HL-60/S4 treated with phorbol 12-myristate 13-acetate at 8.2 ng/mL for 4 days and 3 days (cell line): ENCODE data around the gene CD300C.
"Not testable (repeated sequence)": the region's sequence is repeated elsewhere in the genome, so short reads cannot be mapped to it uniquely, and the experiment has no call there.

Experiments
- in situ Hi-C: fragments of 300-500 bp; cut with MboI; formaldehyde crosslinking; loops from 2 replicates; pipeline ENCODE4 v1.15.0; 2022; ENCODE audit warnings: low sequenced_read_pairs

CD300C gene

DNA sequence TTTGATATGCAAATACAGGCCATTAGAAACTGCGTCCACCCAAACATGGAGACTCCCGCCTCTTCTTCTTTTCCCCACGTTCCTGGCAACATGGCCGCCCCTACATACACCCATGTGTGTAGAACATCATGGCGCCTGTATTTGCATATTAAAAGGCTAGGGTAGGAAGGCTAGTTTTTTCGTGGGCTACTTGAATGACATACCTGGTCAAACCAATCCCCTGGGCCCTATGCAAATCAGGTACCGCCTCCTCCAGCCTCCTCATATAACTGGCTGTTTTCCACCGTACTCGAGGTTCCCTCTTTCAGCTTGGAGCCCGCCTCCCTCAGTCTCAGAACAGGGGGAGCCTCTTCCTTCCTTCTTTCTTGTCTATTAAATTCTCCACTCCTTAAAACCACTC lies 13.8 kb downstream of the CD300C start:
- in situ Hi-C loops = no loop called here

DNA sequence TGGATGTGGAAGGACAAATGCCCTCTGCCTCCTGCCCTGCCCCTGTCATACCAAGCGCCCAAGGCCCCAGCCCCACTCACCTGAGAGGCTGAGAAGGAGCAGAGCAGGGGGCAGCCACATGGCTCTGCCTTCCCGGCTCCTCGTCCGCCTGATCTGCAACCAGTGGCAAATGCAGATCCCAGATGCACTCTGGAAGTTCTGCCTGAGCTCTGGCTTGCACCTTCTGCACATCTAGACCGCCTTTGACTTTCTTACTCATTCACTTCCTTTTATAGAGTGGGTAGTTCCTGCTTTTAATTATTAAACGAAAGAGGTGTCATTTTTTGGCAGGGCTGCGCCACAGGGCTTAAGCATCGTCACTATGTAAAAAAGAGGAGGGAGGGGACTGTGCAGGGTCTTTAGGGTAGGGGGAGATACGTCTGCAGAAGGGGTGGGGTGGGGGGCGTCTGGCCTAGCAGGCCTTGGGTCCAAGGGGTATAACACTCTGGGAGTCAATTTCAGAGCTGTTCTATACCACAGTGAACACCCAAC lies 14.6 kb downstream of the CD300C start, which contains the start of gene CD300LB:
Gene CD300LB (minus strand): TSS at position 245 of the 531 bp plus-strand sequence. CDS start 125 bp downstream, at position 120.
- in situ Hi-C loops = no loop called here

DNA sequence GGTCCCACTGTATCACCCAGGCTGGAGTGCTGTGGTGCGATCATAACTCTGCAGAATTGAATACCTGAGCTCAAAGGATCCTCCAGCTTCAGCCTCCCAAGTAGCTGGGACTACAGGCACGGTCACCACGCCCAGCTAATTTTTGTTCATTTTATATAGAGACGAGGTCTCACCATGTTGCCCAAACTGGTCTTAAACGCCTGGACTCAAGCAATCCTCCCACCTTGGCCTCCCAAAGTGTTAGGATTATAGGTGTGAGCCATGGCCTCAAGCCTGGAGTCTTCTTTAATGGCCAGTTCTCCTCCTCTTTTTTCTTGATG lies 15.1 kb downstream of the CD300C start:
- in situ Hi-C loops = no loop called here

DNA sequence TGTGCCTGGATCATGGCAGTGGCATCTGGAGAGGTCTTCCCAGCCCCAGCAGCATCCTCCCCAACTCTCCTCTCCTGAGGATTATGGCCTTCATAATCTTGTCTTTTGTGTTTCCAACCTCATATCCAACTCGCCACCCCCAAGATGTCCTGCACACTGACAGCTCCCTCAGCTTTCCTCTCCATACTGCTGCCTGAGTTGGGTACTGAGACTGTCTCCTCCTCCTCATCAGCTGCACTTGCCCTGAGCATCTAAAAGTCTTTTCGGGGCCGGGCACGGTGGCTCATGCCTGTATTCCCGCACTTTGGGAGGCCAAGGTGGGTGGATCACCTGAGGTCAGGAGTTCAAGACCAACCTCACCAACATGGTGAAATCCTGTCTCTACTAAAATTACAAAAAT lies 16.7 kb downstream of the CD300C start:
- in situ Hi-C loops = no loop called here

DNA sequence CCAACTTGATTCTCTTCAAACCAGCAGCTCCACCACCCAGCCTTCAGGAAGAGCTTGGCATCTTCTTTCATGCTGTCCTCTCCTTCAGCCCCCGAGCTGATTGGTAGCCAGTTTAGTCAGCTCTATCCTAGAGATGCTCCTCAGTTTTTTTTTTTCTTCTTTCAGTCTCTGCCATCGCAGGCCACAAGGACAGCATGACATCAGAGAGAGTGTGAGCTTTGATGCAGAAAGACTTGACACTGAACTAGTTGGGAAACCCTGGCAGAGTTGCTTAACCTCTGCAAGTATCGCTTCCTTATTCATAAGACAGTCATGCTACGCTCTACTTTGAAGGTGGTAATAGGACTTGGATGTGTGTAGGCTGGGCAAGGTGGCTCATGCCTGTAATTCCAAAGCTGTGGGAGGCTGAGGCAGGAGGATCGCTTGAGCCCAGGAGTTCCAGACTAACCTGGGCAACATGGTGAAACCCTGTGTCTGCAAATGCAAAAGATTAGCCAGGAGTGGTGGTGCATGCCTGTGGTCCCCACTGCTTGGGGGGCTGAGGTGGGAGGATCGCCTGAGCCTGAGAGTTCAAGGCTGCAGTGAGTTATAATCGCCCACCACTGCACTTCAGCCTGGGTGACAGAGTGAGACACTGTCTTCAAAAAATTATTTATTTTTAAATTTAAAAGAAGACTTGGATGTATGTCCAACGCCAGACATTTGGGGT lies 17.3 kb downstream of the CD300C start:
- in situ Hi-C loops = no loop called here

DNA sequence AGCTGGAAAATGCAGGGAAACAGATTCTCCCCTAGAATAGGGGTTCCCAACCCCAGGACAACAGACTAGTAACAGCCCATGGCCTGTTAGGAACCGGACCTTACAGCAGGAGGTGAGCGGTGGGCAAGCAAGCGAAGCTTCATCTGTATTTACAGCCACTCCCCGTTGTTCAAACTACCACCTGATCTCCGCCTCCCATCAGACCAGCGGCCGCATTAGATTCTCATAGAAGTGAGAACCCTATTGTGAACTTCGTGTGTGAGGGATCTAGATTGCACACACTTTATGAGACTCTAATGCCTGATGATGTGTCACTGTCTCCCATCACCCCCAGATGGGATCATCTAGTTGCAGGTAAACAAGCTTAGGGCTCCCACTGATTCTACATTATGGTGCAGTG lies 18.2 kb downstream of the CD300C start:
- in situ Hi-C loops = no loop called here

DNA sequence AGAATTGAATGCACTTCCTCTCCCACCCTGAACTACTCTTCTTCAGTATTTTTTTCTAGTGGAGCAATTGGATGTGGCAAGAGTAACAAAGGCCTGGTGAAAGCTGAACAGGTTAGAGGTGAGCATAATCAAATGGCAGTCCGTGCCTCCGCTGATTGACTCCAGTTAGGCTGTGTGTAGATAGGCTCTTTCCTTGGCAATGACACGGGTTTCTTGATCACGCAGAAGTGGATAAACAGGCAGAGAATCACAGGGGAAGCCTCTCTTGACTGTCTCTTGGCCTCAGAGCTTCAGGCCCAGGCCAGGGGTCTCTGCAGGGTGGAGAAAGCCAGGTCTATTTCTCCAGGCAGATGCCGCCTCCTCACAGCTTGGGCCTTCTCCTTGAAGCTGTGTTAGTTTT lies 18.8 kb downstream of the CD300C start:
- in situ Hi-C loops = no loop called here

DNA sequence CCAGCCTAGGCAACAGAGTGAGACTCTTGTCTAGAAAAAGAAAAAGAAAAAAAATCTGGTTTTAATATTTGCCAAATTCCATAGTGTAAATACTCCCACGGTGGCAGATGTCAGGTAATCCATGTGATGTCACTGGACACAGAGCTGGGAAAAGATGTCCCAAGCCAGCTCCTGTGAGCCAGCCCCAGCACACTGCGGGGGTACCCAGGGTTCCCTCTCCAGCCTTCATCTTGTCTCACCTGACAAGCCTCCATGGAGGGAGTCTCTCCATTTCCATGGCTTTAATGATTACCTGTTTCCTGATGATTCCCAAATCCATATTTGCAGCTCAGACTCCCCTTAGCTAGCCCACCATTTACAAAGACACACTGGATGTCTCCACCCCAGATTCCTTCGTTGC lies 19.2 kb downstream of the CD300C start:
- in situ Hi-C loops = no loop called here

DNA sequence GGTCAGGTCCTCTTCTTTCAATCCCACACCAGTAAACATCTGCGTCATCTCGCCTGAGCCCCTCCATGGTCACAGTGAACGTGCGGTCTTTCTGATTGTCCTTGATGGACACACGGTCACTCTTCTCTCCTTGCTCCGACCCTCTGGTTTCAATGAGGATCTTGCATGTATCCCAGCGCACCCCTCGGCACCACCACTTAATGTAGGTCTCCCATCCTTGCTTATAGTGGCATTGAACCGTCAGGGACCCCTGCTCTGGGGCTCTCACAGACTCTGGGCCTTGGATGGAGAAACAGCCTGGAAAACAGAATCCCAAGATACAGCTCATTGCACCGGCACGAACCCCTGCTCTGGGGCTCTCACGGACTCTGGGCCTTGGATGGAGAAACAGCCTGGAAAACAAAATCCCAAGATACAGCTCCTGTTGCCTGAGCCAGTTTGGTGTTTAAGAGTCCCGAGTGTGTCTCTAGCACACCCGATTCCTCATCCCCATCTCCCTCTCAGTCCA lies 20.1 kb downstream of the CD300C start:
- in situ Hi-C loops = no loop called here

DNA sequence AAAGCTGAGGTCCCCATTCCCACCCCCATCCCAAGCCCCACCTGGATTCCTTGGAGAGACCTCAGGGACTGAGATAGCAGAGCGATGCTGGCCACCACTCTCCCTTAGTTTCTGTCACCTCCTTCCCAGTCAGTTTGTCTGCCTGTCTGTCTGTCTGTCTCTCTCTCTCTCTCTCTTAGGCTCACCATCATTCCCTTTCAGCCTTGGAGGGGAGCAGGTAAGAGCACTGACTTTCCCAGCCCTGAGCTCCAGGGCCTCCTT lies 20.5 kb downstream of the CD300C start:
- in situ Hi-C loops = no loop called here

DNA sequence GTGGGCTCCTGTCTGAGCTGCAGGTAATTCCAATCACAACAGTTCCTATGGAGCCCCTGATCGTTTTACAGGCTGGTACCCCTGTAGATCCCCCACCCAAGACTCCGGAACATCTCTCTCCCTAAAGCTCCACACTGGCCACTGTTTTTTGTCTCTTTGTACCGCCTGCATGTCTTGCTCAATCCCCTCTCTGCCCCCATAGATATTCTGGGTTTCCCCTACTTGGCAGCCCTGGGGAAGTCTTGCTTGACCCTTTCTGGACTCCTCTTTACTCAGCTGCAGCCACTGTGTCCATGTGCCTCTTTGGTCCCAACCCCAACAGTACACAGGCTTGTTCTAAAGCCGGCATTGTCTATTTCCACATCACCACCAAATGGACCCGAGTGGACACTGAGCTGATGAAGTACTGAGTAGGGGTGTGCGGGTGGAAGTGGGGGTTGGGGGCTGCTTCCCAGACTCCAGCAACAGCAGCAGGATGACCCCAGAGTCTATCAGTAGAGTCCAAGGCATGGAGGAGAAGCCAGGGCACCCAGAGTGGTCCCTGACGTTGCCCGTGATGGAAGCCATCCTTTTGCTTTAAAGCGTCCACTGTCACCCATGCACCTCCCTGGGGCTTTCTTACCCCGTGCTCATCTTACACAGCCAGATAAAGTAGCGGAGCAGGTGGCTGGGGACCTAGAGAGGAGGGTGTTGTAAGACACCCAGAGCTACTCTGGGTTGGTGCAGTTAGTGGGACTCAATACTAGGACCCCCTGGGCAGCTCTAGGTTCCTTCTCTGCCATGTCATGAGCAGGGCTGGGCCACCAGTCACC lies 21.1 kb downstream of the CD300C start:
- in situ Hi-C loops = no loop called here

DNA sequence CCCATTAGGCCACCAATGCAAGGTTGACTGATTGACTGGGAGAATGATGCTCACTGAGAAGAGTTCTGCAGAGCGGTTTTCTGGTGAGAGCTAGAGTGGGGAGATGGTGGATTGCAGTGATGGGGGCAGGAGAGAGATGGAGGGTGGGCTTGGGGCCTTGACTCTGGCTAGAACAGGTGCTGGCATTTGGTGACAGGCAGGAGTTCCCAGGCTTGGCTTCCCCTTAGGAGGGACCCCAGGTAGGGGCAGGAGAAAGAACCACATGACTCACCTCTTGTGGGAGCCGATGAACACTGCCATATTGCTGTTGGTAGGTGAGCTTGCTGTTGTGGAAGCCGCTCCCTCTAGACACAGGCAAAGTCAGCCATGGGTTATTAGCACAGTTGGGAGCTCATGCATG lies 22.6 kb downstream of the CD300C start:
- in situ Hi-C loops = no loop called here

DNA sequence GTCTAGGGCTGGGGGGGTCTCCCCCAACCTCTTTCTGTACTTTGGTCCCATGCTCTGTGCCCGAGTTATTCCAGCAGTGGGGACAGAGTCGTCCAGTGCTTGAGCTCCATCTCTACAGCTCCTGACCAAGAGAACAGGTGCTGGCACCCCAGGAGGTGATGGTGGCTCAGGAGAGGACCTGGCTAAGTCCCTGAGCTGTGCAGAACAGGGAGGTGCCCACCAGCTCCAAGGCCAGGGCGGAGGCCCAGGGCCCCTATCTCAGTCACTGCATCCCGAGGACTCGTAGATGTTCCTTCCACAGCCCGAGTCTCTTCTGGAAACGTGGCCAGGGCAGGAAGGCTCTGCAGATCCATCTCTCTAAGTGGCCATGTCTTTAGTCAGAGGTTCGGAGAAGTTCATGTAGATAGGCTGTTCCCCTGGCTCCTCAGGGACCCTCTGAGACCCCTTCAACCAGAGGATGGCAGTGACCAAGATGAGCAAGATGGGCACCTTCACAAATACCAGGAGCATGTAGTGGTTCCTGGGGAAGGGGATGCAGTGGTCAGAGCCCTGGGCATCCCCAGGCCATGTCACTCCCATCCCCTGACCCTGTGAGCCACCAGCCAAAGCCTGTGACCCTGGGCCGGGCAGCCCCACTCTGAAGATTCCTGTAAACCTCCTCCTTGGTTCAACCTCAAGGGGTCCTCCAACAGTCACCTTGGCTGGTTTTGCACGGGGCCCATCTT lies 23.4 kb downstream of the CD300C start:
- in situ Hi-C loops = no loop called here

DNA sequence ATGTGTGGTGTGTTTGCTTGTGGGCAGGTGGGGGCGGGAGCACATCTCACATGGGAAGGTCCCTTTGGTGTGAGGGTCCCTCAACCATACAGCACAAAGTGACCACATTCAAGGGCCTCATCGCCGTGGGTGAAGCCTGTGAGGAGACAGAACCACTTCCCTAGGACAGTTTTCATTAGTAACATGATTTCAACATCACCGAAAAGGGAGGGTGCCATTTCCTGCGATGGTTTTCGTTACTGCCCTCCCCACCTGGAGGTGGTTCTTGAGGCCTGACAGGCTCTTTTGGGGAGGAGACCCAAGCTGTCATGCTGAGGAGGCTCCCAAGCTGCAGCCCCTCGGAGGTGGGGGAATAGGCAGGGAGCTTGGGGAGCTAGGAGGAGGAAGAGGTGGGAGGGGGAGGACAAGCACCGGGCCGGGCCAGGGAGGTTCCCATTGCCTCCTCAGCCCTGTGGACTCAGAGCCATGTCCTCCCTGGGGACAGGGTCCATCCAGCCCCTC lies 24.2 kb downstream of the CD300C start:
- in situ Hi-C loops = no loop called here

DNA sequence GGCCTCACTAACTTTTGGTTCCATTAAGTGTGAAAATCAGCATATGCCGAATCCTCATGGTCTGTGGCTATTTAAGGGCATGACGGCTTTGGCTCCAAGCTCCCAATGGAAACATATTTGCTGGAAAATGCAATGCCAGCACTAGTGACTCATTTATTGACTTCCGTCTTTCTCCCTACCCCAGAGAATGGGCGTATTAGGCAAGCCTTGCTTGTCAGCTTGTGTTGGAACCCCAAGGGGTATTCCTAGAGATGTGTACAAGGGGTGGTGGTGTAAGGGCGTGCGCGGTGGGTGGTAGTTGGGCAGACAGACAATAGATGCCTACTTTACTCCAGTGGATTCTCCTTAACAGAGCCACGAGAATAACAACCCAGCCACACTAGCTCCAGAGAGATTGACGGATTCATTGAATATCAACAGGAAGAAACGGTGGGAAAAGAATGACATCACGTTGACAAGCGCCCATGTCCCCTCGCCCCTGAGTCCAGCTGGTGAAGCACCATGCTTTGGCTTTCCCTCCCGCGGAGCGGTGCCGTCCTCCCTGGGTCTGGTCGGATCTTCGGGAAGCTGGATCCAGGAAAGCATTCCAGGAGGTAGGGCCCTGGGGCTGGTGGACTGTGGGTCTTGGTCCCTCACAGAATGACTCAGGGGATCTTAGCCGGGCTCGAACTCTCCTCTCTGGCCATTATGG lies 25.0 kb downstream of the CD300C start:
- in situ Hi-C loops = no loop called here

DNA sequence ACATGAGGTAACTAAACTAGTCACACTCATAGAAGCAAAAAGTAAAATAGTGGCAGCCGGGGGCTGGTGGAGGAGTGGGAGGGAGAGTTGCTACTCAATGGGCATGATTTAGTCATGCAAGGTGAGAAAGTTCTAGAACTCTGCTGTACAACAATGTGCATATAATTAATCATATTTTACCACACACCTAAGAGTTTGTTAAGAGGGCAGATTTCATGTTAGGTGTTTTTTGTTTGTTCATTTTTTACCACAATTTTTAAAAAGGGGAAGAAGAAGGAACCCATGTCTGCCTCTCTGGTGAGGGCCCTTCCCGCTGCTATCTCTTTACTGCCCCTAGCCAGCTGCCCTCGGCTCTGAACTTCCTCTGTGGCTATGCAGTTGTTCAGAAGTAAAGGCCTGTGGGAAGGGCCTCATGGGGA lies 25.9 kb downstream of the CD300C start:
- in situ Hi-C loops = no loop called here

DNA sequence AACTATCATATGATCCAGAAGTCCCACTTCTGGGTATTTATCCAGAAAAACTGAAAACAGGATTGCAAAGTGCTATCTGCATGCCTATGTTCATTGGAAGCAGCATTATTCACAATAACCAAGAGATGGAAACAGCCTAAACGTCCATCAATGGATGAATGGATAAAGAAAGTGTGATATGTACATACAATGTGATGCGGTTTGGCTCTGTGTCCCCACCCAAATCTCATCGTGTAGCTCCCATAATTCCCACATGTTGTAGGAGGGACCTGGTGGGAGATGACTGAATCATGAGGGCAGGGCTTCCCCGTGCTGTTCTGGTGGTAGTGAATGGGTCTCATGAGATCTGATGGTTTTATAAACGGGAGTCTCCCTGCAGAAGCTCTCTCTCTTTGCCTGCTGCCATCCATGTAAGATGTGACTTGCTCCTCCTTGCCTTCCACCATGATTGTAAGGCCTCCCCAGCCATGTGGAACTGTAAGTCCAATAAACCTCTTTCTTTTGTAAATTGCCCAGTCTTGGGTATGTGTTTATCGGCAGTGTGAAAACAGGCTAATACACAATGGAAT lies 27.4 kb downstream of the CD300C start:
- in situ Hi-C loops = not testable (repeated sequence)

DNA sequence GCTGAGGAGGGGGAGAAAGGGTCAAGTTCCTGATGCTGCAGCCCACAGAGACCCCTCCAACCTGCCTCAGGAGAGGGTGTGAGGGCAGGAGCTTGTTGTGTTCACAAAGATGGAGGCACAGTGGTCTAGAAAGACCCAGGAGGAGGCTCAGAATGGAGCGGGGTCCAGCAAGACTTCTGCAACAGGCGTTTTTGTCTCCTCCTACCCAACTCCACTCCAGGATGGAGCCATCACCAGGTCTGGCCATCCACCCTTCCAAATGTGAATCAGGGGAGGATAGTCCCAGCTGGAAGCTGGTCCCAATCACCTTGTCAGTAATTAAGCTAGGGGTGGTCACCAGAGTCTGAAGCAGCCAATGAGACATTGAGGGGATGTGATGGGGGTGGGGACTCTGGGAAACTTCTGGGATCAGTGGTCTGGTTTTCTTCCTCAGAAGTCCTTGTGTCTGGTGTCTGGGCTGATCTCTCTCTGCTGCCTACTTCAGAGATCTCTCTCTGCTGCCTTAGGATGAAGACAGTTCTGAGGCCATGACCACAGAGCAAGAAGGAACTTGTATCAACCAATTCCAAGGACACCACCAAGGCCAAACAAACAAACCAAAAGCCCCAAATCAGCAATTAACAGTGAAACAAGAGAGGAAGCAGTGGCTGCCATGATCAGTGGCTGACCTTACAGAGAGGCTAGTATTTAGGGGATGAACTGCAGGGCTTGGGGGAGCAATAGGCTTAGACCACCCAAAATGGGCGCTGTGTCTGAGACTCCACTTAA lies 29.2 kb downstream of the CD300C start:
- in situ Hi-C loops = no loop called here

DNA sequence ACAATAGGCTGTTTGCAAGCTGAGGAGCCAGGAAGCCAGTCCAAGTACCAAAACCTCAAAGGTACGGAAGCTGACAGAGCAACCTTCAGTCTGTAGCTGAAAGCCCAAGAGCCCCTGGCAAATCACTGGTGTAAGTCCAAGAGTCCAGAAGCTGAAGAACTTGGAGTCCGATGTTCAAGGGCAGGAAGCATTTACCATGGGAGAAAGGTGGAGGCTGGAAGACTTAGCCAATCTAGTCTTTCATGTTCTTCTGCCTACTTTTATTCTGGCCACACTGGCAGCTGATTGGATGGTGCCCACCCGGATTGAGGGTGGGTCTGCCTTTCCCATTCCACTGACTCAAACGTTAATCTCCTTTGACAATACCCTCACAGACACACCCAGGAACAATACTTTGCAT lies 30.0 kb downstream of the CD300C start:
- in situ Hi-C loops = no loop called here
